Activated CD8-positive, alpha-beta T cell treated with anti-CD3 and anti-CD28 coated beads, Interleukin-2, amount 10 ng/mL, durations not matched to agents 7 days and 5 days (primary cell): ENCODE results near the gene AIF1. TPM values are rescaled to one million over a fixed set of nuclear protein-coding genes. Genes with fewer than 3 reads are reported as not detected.
A peak's percentile ranks its signal among the peaks of the same experiment; 100 is the strongest.

Experiments used
- ATAC-seq: fragments of 150-1000 bp; cut with Tn5 transposase; one replicate; pipeline ENCODE4 v1.10.0; 2021; ENCODE audit warnings: moderate library complexity
- CTCF ChIA-PET: fragments of 350-600 bp; sonication (Branson Sonifier 250); formaldehyde crosslinking; loops from one replicate; lab custom pipeline; 2021; ENCODE audit warnings: antibody characterized with exemption; lab: Charles Lee
- POLR2A ChIA-PET: fragments of 350-600 bp; sonication (Branson Sonifier 250); formaldehyde crosslinking; loops from one replicate; lab custom pipeline; 2021; ENCODE audit warnings: antibody characterized with exemption; lab: Charles Lee
- DNase-seq: peaks from one replicate; pipeline ENCODE4 v3.0.0-alpha.2; 2020
- H3K27ac Mint-ChIP-seq: one replicate; pipeline ENCODE4 v1.8.0; 2021; ENCODE audit warnings: mild to moderate bottlenecking, mixed read lengths
- H3K27me3 Mint-ChIP-seq: one replicate; pipeline ENCODE4 v1.8.0; 2021; ENCODE audit warnings: low read depth, mixed read lengths
- H3K36me3 Mint-ChIP-seq: one replicate; pipeline ENCODE4 v1.8.0; 2021; ENCODE audit warnings: low read depth, mixed read lengths
- H3K4me1 Mint-ChIP-seq: one replicate; pipeline ENCODE4 v1.8.0; 2021; ENCODE audit warnings: low read depth, mixed read lengths
- H3K4me3 Mint-ChIP-seq: one replicate; pipeline ENCODE4 v1.8.0; 2021; ENCODE audit warnings: mild to moderate bottlenecking, mixed read lengths
- H3K9me3 Mint-ChIP-seq: one replicate; pipeline ENCODE4 v1.8.0; 2022; ENCODE audit warnings: mixed read lengths; ENCODE audit not compliant: insufficient read depth
- total RNA-seq, 2 experiments: library from RNA; stranded (reverse); gene quantifications; one replicate each; pipeline ENCODE4 v1.2.3, GENCODE V29; 2021

Gene AIF1
- total RNA-seq, 2 experiments from 2014 or later = 177 TPM

DNA sequence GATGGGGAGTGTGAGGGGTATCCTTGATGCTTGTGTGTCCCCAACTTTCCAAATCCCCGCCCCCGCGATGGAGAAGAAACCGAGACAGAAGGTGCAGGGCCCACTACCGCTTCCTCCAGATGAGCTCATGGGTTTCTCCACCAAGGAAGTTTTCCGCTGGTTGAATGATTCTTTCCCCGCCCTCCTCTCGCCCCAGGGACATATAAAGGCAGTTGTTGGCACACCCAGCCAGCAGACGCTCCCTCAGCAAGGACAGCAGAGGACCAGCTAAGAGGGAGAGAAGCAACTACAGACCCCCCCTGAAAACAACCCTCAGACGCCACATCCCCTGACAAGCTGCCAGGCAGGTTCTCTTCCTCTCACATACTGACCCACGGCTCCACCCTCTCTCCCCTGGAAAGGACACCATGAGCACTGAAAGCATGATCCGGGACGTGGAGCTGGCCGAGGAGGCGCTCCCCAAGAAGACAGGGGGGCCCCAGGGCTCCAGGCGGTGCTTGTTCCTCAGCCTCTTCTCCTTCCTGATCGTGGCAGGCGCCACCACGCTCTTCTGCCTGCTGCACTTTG lies 39.6 kb upstream of the AIF1 start, which contains the start of gene TNF:
TSS of gene TNF (plus strand) at position 231 of the 567 bp plus-strand sequence. CDS start at position 408, 177 bp downstream.
- Mint-ChIP-seq H3K27ac (peak within 1 kb of the TSS; percentile 96), H3K27me3 (no peaks in the 10 kb centered on the region), H3K4me3 (peak within 1 kb of the TSS; percentile 93), H3K9me3 (no peaks in the 10 kb centered on the region), H3K4me1 (peaks cover 89% of the 10 kb centered on the region), H3K36me3 (peaks cover 47% of the 10 kb centered on the region)
- DNase-seq (peak; percentile 86), ATAC-seq (peak; percentile 38)
- ChIA-PET POLR2A (interaction anchor here (0.9 to 14.3 kb wide), 9 partner anchors 9 to 163 kb away, joined by 3 to 388 read pairs (median 22); partner anchors contain the start of genes ATP6V1G2, DDX39B, LST1 and NCR3), CTCF (interaction anchor here (0.6 to 24.1 kb wide), 4 partner anchors 12 to 77 kb away, joined by 3 to 928 read pairs (median 346); partner anchors contain the start of genes ATP6V1G2, BAG6, DDX39B and LST1)

DNA sequence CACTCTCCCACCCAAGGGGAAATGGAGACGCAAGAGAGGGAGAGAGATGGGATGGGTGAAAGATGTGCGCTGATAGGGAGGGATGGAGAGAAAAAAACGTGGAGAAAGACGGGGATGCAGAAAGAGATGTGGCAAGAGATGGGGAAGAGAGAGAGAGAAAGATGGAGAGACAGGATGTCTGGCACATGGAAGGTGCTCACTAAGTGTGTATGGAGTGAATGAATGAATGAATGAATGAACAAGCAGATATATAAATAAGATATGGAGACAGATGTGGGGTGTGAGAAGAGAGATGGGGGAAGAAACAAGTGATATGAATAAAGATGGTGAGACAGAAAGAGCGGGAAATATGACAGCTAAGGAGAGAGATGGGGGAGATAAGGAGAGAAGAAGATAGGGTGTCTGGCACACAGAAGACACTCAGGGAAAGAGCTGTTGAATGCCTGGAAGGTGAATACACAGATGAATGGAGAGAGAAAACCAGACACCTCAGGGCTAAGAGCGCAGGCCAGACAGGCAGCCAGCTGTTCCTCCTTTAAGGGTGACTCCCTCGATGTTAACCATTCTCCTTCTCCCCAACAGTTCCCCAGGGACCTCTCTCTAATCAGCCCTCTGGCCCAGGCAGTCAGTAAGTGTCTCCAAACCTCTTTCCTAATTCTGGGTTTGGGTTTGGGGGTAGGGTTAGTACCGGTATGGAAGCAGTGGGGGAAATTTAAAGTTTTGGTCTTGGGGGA lies 38.9 kb upstream of the AIF1 start:
- H3K36me3 Mint-ChIP-seq = peaks cover 53% of the 10 kb centered on the region

DNA sequence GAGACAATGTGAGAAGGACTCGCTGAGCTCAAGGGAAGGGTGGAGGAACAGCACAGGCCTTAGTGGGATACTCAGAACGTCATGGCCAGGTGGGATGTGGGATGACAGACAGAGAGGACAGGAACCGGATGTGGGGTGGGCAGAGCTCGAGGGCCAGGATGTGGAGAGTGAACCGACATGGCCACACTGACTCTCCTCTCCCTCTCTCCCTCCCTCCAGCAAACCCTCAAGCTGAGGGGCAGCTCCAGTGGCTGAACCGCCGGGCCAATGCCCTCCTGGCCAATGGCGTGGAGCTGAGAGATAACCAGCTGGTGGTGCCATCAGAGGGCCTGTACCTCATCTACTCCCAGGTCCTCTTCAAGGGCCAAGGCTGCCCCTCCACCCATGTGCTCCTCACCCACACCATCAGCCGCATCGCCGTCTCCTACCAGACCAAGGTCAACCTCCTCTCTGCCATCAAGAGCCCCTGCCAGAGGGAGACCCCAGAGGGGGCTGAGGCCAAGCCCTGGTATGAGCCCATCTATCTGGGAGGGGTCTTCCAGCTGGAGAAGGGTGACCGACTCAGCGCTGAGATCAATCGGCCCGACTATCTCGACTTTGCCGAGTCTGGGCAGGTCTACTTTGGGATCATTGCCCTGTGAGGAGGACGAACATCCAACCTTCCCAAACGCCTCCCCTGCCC lies 38.0 kb upstream of the AIF1 start:
- peak; percentile 80 for DNase-seq
- Mint-ChIP-seq H3K4me1 (peaks cover 74% of the 10 kb centered on the region), H3K36me3 (peaks cover 62% of the 10 kb centered on the region), H3K27me3 (no peaks in the 10 kb centered on the region), H3K27ac (peak overlapping the region; percentile 96), H3K9me3 (no peaks in the 10 kb centered on the region), H3K4me3 (peak overlapping the region; percentile 93)
- POLR2A ChIA-PET = interaction anchor here (0.9 to 14.3 kb wide), 10 partner anchors 9 to 1068 kb away, joined by 3 to 388 read pairs (median 19); partner anchors contain the start of genes DDX39B, LST1 and NCR3
- CTCF ChIA-PET = interaction anchor here (1.1 to 24.1 kb wide), 6 partner anchors 13 to 253 kb away, joined by 3 to 928 read pairs (median 98); partner anchors contain the start of genes ATP6V1G2, DDX39B, LST1 and LTA
- peak; percentile 3 for ATAC-seq

More for the DNA sequence above, 38.9 kb upstream of the AIF1 start:
- ChIA-PET CTCF (interaction anchor here (0.6 to 24.1 kb wide), 6 partner anchors 13 to 83 kb away, joined by 3 to 928 read pairs (median 98); partner anchors contain the start of genes ATP6V1G2, BAG6, DDX39B and LST1), POLR2A (interaction anchor here (1.0 to 14.3 kb wide), 10 partner anchors 8 to 162 kb away, joined by 3 to 388 read pairs (median 19); partner anchors contain the start of genes ATP6V1G2, DDX39B, LST1 and NCR3)
- Mint-ChIP-seq H3K27me3 (no peaks in the 10 kb centered on the region), H3K27ac (peak overlapping the region; percentile 96), H3K4me3 (peak overlapping the region; percentile 93), H3K4me1 (peaks cover 83% of the 10 kb centered on the region), H3K9me3 (no peaks in the 10 kb centered on the region)
- DNase-seq (no peak), ATAC-seq (no peak)

DNA sequence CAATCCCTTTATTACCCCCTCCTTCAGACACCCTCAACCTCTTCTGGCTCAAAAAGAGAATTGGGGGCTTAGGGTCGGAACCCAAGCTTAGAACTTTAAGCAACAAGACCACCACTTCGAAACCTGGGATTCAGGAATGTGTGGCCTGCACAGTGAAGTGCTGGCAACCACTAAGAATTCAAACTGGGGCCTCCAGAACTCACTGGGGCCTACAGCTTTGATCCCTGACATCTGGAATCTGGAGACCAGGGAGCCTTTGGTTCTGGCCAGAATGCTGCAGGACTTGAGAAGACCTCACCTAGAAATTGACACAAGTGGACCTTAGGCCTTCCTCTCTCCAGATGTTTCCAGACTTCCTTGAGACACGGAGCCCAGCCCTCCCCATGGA lies 37.5 kb upstream of the AIF1 start:
- CTCF ChIA-PET = interaction anchor here (1.7 to 24.1 kb wide), 5 partner anchors 13 to 253 kb away, joined by 3 to 928 read pairs (median 189); partner anchors contain the start of genes ATP6V1G2, DDX39B, LST1 and LTA
- ATAC-seq = no peak
- H3K27ac Mint-ChIP-seq = peak overlapping the region; percentile 96
- POLR2A ChIA-PET = interaction anchor here (0.9 to 14.3 kb wide), 8 partner anchors 8 to 1069 kb away, joined by 3 to 388 read pairs (median 10); partner anchors contain the start of genes ATP6V1G2, GPANK1, LST1 and NCR3
- DNase-seq = no peak
- no peaks in the 10 kb centered on the region for H3K27me3 Mint-ChIP-seq
- peak overlapping the region; percentile 93 for H3K4me3 Mint-ChIP-seq
- H3K36me3 Mint-ChIP-seq = peaks cover 67% of the 10 kb centered on the region
- H3K4me1 Mint-ChIP-seq = peaks cover 74% of the 10 kb centered on the region
- H3K9me3 Mint-ChIP-seq = no peaks in the 10 kb centered on the region

DNA sequence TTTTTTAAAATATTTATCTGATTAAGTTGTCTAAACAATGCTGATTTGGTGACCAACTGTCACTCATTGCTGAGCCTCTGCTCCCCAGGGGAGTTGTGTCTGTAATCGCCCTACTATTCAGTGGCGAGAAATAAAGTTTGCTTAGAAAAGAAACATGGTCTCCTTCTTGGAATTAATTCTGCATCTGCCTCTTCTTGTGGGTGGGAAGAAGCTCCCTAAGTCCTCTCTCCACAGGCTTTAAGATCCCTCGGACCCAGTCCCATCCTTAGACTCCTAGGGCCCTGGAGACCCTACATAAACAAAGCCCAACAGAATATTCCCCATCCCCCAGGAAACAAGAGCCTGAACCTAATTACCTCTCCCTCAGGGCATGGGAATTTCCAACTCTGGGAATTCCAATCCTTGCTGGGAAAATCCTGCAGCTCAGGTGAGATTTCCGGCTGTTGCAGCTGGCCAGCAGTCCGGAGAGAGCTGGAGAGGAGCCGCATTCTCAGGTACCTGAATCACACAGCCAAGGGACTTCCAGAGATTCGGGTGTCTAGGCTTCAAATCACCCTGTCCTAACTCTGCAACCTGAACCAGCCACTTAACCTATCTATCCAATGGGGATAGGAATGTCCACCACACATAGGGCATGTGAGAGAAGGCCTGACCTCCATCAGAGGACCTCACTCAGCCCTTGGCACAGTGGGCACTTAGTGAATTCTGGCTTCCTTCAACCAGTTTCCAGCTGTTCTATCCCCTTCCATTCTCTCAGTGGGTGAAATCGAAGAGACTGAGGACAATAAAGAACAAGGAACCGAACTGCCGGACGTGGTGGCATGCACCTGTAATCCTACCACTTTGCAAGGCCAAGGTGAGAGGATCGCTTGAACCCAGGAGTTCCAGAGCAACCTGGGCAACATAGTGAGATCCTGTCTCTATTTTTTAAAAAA lies 36.6 kb upstream of the AIF1 start:
- H3K4me1 Mint-ChIP-seq = peaks cover 74% of the 10 kb centered on the region
- peak overlapping the region; percentile 82 for H3K27ac Mint-ChIP-seq
- POLR2A ChIA-PET = interaction anchor here (1.0 to 14.3 kb wide), 7 partner anchors 10 to 86 kb away, joined by 3 to 388 read pairs (median 5); partner anchors contain the start of genes ATP6V1G2, GPANK1 and NCR3
- H3K9me3 Mint-ChIP-seq = no peaks in the 10 kb centered on the region
- CTCF ChIA-PET = interaction anchor here (1.7 to 24.1 kb wide), 7 partner anchors 12 to 252 kb away, joined by 3 to 928 read pairs (median 8); partner anchors contain the start of genes ATP6V1G2, DDX39B, LST1 and LTA
- H3K36me3 Mint-ChIP-seq = peaks cover 73% of the 10 kb centered on the region
- H3K4me3 Mint-ChIP-seq = peak overlapping the region; percentile 98
- DNase-seq (no peak), ATAC-seq (no peak)
- H3K27me3 Mint-ChIP-seq = no peaks in the 10 kb centered on the region

DNA sequence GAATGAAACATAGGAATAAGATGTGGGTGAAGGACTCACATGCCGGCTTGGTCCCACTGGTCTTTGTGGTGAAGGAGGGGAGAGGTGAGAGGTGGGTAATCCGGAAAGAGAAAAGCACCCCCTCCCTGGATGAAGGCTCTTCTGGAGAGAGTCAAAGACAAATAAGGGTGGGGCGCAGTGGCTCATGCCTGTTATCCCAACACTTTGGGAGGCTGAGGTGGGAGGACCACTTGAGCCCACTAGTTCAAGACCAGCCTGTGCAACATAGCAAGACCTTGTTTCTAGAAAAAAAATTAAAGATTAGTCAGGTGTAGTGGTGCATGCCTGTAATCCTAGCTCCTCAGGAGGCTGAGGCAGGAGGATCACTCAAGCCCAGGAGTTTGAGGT lies 35.9 kb upstream of the AIF1 start:
- peaks cover 77% of the 10 kb centered on the region for H3K36me3 Mint-ChIP-seq
- no peaks in the 10 kb centered on the region for H3K27me3 Mint-ChIP-seq
- H3K9me3 Mint-ChIP-seq = no peaks in the 10 kb centered on the region
- H3K27ac Mint-ChIP-seq = peak overlapping the region; percentile 82
- peaks cover 74% of the 10 kb centered on the region for H3K4me1 Mint-ChIP-seq
- DNase-seq (no peak), ATAC-seq (no peak)
- ChIA-PET POLR2A (interaction anchor here (1.3 to 14.3 kb wide), 6 partner anchors 10 to 86 kb away, joined by 3 to 388 read pairs (median 21); partner anchors contain the start of genes ATP6V1G2, DDX39B, GPANK1 and NCR3), CTCF (interaction anchor here (1.7 to 24.1 kb wide), 5 partner anchors 12 to 251 kb away, joined by 3 to 928 read pairs (median 189); partner anchors contain the start of genes ATP6V1G2, DDX39B, LST1 and LTA)
- peak overlapping the region; percentile 98 for H3K4me3 Mint-ChIP-seq

DNA sequence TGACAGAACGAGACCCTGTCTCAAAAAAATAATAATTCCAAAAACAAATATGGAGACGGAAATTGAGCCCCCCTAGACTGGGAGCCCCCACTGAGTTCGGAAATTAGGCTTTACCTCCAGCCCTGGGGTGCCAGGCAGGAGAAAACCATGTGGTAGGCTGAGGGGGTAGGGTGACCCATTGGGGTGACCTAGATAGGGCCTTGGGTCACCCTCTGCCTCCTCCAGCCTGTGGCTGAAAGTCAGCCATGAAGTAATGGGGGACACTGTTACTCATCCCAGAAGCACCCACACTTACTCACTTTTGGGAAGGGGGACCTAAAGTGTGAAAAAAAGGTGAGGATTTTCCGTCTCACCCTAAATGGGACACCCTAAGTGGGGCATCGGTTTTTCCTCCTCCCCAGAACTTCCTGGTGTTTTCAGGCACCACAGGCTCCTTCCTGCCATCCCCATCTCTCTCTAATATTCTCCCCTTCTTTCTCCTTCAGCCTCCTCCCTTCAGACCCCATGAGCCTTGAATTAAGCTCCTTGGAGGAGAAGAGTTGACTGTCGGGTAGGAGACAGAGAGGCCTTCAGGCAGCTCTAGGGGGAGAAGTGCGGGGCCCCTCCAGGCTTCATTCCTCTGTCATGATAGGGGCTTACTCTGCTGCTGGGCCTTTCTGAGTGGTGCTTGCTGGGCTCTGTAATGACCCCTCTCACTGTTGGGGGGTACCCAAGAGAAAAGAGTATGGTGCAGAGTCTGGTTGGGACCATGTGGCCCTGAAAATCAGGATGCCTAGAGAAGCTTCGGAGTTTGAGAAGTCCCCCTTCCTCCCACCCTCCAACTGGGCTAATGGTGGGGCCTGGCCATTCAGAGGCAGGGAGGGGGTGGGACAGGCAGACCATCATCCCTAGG lies 35.2 kb upstream of the AIF1 start:
- Mint-ChIP-seq H3K4me1 (peaks cover 72% of the 10 kb centered on the region), H3K4me3 (peak overlapping the region; percentile 98), H3K27me3 (no peaks in the 10 kb centered on the region), H3K9me3 (no peaks in the 10 kb centered on the region), H3K36me3 (peaks cover 77% of the 10 kb centered on the region), H3K27ac (peak overlapping the region; percentile 88)
- CTCF ChIA-PET = interaction anchor here (0.8 to 24.1 kb wide), 15 partner anchors 11 to 250 kb away, joined by 3 to 928 read pairs (median 5); partner anchors contain the start of genes AIF1, ATP6V1G2, DDX39B and LST1
- ATAC-seq = no peak
- POLR2A ChIA-PET = interaction anchor here (0.6 to 14.3 kb wide), 12 partner anchors 9 to 238 kb away, joined by 3 to 388 read pairs (median 6); partner anchors contain the start of genes ATP6V1G2, BAG6, DDX39B and MICB
- DNase-seq = no peak

DNA sequence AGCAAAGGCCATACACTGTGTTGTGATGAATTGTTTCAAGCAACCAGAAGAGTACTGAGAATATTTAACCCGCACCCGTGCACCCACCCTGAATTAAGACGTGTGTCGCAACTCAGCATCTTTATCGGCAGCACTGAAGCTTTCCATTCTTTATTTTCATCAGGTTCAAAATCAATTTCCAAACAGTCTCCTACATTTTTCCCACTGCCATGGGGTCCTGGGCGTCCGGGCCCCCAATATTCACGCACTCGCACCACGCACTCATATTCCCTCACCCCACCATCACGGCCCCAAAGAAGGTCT lies 34.6 kb upstream of the AIF1 start:
- no peaks in the 10 kb centered on the region for H3K9me3 Mint-ChIP-seq
- H3K4me3 Mint-ChIP-seq = peak overlapping the region; percentile 98
- CTCF ChIA-PET = interaction anchor here (0.8 to 24.1 kb wide), 15 partner anchors 10 to 250 kb away, joined by 3 to 928 read pairs (median 5); partner anchors contain the start of genes AIF1, ATP6V1G2, DDX39B and LST1
- no peaks in the 10 kb centered on the region for H3K27me3 Mint-ChIP-seq
- H3K36me3 Mint-ChIP-seq = peaks cover 76% of the 10 kb centered on the region
- DNase-seq = no peak
- POLR2A ChIA-PET = interaction anchor here (0.6 to 14.3 kb wide), 11 partner anchors 10 to 238 kb away, joined by 3 to 388 read pairs (median 7); partner anchors contain the start of genes ATP6V1G2, BAG6, DDX39B and MICB
- H3K4me1 Mint-ChIP-seq = peaks cover 72% of the 10 kb centered on the region
- ATAC-seq = no peak
- peak overlapping the region; percentile 88 for H3K27ac Mint-ChIP-seq
